Activated CD4-positive, alpha-beta T cell treated with anti-CD3 and anti-CD28 coated beads, Interleukin-2, amount 50 U/mL, for 4 hours (primary cell): Measurements from ENCODE around the gene PAX7.
"Not testable (repeated sequence)": the region's sequence is repeated elsewhere in the genome, so short reads cannot be mapped to it uniquely, and the experiment has no call there.

Experiments
- DNase-seq, 2 experiments: peaks; one replicate each; pipeline ENCODE4 v3.0.0-alpha.2; 2020

PAX7 gene

GRCh38 chr1:18630511-18631495 is at the start of gene PAX7:
Gene PAX7, plus strand, starts transcription at chr1:18630846. Its CDS starts 758 bp downstream, at chr1:18631604.
- no peak for DNase-seq

GRCh38 chr1:18581420-18581880 is 49.2 kb upstream of the PAX7 start:
- DNase-seq, result peak in 1 of 2 experiments; percentile 12

- no peak for DNase-seq
These were observed 47.8 kb upstream of the PAX7 start for GRCh38 chr1:18582890-18583289.

DNA sequence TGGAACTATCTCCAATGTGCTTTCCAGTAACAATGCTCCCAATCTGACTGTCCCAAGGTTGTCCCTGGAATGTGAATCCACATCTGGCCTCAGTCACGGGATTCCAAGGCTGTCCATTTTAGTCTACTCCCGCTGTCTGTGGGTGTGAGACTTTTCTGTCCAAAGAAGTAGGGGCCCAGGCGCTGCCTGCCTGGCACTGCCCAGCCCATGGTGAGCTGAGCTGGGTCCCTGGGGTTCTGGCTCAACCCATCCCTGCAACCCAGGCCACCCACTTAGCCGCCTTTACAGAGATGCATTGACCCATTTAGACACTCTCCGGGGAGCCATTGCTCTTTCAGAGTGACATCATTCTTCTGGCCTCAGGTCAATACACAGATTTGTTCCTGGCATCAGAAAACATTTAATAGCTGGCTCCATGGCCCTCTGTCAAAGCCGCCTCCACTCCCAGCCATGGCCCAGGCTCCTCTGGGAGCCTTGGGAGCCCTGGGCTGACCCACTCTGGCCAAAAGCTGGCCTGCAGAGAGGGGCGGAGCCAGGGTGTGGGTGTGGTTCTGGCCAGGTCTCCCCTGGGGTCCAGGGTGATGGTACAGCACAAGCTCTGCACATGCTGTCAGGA is 47.2 kb upstream of the PAX7 start:
- no peak for DNase-seq

DNA sequence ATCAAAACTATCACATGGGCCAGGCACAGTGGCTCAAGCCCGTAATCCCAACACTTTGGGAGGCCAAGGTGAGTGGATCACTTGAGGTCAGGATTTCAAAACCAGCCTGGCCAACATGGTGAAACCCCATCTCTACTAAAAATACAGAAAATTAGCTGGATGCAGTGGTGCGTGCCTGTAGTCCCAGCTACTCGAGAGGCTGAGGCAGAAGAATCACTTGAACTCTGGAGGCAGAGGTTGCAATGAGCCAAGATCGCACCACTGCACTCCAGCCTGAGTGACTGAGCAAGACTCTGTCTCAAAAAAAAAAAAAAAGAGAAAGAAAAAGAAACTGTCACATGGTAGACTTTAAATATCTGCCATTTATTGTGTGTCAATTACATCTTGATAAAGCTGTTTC is 44.6 kb upstream of the PAX7 start:
- not testable (repeated sequence) for DNase-seq

GRCh38 chr1:18588093-18588492 is 42.6 kb upstream of the PAX7 start:
- no peak for DNase-seq

DNA sequence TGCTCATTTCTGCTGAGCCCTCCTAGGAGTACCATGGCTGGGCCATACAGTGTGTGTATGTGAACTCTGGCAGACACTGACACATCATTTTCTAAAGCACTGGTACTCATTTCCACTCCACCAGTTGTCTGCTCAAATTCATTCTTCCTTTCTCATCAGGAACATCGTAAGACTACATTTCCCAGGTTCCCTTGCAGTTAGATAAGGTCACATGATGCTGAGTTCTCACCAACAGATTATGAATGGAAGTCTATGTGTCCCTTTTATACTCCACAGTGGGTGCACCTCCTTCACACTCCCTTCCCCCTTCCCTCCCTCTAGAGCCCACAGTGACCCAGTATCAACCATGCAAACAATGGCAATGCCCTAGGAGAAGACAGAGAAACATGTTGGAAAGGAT is 38.3 kb upstream of the PAX7 start:
- no peak for DNase-seq

DNA sequence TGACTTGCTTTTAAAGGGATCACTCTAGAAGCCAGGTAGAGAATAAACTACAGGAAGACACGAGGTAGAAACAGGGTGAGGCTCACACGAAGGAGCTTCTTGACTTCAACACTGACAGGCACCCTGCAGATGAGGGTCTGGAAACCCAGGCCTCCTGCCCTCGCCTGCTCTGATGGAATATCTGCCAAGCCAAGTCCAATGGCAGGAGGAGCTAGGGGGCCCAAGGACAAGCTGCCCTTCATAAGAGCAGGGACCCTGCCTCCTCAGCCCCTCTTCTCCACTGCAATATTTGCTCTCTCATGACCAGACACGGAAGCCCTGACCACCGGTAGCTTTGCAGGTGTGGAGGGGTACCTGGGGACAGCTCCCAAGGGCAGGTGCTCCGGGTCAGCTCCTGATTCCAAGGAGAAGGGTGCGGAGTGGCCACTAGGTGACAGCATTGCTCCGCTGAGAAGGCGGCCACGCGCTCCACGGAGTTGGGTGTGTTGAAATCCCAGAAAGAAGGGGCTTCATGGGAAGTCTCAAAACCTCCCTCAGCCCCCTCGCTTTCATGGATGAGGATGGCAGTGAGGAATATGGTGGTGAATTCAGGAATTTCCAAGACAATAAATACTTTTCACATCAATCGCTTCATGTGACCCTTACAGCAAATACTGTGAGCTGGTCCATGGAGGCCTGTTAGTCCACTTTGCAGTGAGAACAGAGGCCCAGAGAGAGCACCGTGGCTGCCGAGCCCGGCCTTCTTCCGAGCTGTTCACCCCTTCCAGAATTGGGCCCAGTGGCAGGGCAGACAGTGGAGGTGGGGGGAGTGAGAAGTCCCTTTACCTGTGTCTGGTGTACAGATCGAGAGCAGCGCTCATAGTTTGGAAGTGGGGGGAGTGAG is 33.2 kb upstream of the PAX7 start:
- DNase-seq, result peak; percentile 48 to 56

DNA sequence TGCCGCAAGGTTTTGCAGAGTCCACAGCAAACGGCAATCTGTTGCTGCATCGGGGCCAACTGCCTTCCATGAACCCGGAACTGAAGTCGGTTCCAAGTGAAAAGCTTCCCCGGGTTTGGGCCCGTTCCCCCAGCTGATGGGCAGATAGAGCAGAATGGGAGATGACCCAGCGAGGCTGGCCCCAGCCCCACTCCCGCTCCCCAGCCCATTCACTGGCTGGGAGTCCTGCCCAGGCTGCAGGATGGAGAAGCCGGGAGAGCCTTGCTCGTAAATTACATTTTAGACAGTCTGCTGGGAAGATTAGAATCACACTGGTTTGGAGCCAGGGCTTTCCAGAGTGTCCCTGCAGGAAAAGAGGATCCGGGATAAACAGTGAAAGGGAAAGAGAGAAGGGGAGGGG is 31.6 kb upstream of the PAX7 start:
- DNase-seq, result no peak

DNA sequence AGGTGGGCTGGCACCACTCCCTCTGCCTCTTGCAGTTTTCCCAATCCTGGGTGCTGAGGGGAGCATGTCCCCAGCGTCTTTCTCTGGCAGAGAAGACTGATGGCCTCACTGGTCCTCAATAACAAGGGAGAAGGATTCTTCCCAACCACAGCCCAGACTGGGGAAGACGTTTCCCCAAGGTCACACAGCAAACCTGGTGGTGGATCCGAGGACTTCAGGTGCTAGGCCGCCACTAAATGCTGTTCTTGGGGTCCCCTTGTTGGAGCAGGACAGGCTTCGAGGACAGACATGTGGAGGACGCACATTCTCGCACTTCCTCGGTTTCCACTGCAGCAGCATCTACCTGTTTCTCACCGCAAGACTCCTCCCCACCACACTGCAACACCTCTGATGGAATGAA is 30.9 kb upstream of the PAX7 start:
- DNase-seq, result no peak

- no peak for DNase-seq
These were observed 28.0 kb upstream of the PAX7 start for GRCh38 chr1:18602533-18603211.

GRCh38 chr1:18603212-18603852 is 27.3 kb upstream of the PAX7 start:
- DNase-seq, result no peak

DNA sequence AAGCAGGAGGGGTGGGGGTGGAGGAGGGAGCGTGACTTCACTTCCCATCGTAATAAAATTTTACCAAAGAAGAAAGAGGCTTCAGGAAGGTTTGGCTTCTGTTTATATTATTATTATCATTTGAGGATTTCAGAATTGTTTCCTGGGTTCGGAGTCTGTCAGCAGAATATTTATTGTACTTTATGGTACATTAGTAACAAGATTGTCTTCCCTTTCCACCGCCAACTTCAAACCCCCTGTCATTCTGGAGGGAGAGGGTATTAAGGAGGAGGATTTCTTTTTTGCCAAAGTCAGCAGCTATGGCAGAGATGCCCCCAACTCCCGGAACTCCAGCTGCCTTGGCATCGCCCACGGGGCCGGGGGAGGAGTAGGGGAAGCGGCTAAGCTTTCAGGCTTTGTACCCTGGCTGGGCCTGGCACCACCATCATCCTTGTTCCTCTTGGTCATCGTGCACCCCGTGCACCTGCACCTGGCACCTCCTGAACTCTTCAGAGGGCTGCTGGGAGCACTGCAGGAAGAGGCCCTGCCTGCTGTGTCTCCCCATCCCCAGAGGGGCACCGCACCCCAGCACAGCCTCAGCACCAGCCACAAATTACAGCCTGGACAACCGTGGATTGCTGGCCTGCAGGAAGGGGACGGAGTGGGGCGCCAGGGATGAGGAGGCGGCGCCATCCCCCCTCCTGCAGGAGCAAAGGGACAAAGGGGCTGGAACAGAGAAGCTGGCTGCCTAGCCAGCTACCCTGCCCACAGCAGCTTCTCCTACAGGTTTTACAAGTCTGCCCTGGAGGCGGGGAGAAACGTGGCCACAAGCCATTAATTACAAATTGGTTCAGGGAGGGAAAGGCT is 24.0 kb upstream of the PAX7 start:
- DNase-seq, result no peak

- no peak for DNase-seq
These were observed 23.3 kb upstream of the PAX7 start for GRCh38 chr1:18607289-18607760.

GRCh38 chr1:18608534-18608933 is 22.1 kb upstream of the PAX7 start:
- no peak for DNase-seq

DNA sequence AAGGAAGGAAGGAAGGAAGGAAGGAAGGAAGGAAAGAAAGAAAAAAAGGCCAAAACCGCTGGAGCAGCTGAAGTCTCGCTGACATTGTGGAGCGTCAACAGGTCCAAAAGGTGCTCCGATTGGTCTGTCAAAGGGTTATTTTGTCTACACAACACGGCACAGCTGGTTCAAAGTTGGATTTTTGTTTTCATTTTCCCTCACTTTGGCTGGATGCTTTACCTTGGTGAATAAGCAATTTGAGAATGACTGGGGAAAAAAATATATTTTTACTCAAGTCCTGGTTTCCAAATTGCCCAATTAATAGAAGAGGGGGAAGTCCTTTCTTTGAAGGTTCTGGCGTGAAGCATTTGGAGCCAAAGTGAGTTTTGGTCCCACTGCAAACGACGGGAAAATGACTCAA is 19.3 kb upstream of the PAX7 start:
- DNase-seq, result no peak

- DNase-seq, result no peak
These were observed 18.6 kb upstream of the PAX7 start for GRCh38 chr1:18612073-18612472.

GRCh38 chr1:18614069-18614735 is 16.4 kb upstream of the PAX7 start:
- no peak for DNase-seq

GRCh38 chr1:18618546-18619466 is 11.8 kb upstream of the PAX7 start:
- no peak for DNase-seq
